PC-9 (cell line): ENCODE data around the gene LHCGR.

Source experiments
- CTCF ChIP-seq: fragments of 200-600 bp; sonication (generic); conservative IDR thresholded peaks from 2 replicates; pipeline ENCODE4 v1.6.1; 2017; ENCODE audit warnings: mixed run types, antibody characterized with exemption, mild to moderate bottlenecking, moderate library complexity
- EZH2 ChIP-seq: fragments of 200-600 bp; sonication (generic); IDR thresholded peaks from 2 replicates; pipeline ENCODE4 v1.8.0; 2017; ENCODE audit warnings: antibody characterized with exemption, low read depth

- TF ChIP-seq CTCF (no peak), EZH2 (no peak)
Measured at GRCh38 chr2:48725696-48726494, 29.6 kb downstream of the LHCGR start.
